Activated CD4-positive, alpha-beta memory T cell treated with anti-CD3 and anti-CD28 coated beads for 36 hours (primary cell): ENCODE data around the gene OR2Z1. TPM values are rescaled to one million over a fixed set of nuclear protein-coding genes. Genes with fewer than 3 reads are reported as not detected.
"Not testable (repeated sequence)": the region's sequence is repeated elsewhere in the genome, so short reads cannot be mapped to it uniquely, and the experiment has no call there.

Experiments
- CTCF ChIA-PET: fragments of 350-600 bp; sonication (Branson Sonifier 250); formaldehyde crosslinking; loops from one replicate; lab custom pipeline; 2021; ENCODE audit warnings: antibody characterized with exemption, inconsistent platforms; lab: Charles Lee
- POLR2A ChIA-PET: fragments of 350-600 bp; sonication (Branson Sonifier 250); formaldehyde crosslinking; loops from one replicate; lab custom pipeline; 2021; ENCODE audit warnings: antibody characterized with exemption; lab: Charles Lee
- DNase-seq: peaks from one replicate; pipeline ENCODE4 v3.0.0-alpha.2; 2020
- H3K27ac Mint-ChIP-seq: one replicate; pipeline ENCODE4 v1.8.0; 2021; ENCODE audit warnings: mixed read lengths
- H3K27me3 Mint-ChIP-seq: one replicate; pipeline ENCODE4 v1.8.0; 2021; ENCODE audit warnings: mixed read lengths
- H3K36me3 Mint-ChIP-seq: one replicate; pipeline ENCODE4 v1.8.0; 2021; ENCODE audit warnings: mixed read lengths
- H3K4me1 Mint-ChIP-seq: one replicate; pipeline ENCODE4 v1.8.0; 2021; ENCODE audit warnings: low read depth, mixed read lengths
- H3K4me3 Mint-ChIP-seq: one replicate; pipeline ENCODE4 v1.8.0; 2021; ENCODE audit warnings: mild to moderate bottlenecking, mixed read lengths
- H3K9me3 Mint-ChIP-seq: one replicate; pipeline ENCODE4 v1.8.0; 2021; ENCODE audit warnings: mixed read lengths
- intact Hi-C: fragments of 100-400 bp; cut with micrococcal nuclease; formaldehyde crosslinking; loops from one replicate; pipeline ENCODE4 v1.15.1; 2023
- total RNA-seq, 2 experiments: library from RNA; stranded (reverse); gene quantifications; one replicate each; pipeline ENCODE4 v1.2.3, GENCODE V29; 2021

Gene OR2Z1
- total RNA-seq, 2 experiments from 2014 or later: not detected

GRCh38 chr19:8705742-8706141 is 15.7 kb upstream of the OR2Z1 start:
- Mint-ChIP-seq H3K4me3 (no peak overlapping the region), H3K27me3 (no peaks in the 10 kb centered on the region), H3K36me3 (no peaks in the 10 kb centered on the region), H3K9me3 (no peaks in the 10 kb centered on the region), H3K4me1 (peaks cover 50% of the 10 kb centered on the region), H3K27ac (peak overlapping the region; percentile 44)
- ChIA-PET CTCF (no interaction called here), POLR2A (no interaction called here)
- intact Hi-C loops: no loop called here
- no peak for DNase-seq

- CTCF ChIA-PET: interaction anchor here (1.1 kb wide), 1 partner anchor 56 kb away, joined by 4 read pairs; no protein-coding TSS in a partner anchor
- H3K4me3 Mint-ChIP-seq: not testable (repeated sequence)
These were observed 11.1 kb upstream of the OR2Z1 start for GRCh38 chr19:8710337-8710736.

GRCh38 chr19:8722032-8722431 is 598 bp downstream of the OR2Z1 start:
- Mint-ChIP-seq H3K9me3 (no peaks in the 10 kb centered on the region), H3K27me3 (peaks cover 3% of the 10 kb centered on the region), H3K27ac (no peak overlapping the region), H3K4me3 (no peak overlapping the region), H3K4me1 (no peaks in the 10 kb centered on the region), H3K36me3 (no peaks in the 10 kb centered on the region)
- no peak for DNase-seq
- intact Hi-C loops: no loop called here
- POLR2A ChIA-PET: no interaction called here
- CTCF ChIA-PET: no interaction called here

More at GRCh38 chr19:8710337-8710736, 11.1 kb upstream of the OR2Z1 start:
- H3K27me3 Mint-ChIP-seq, DNase-seq, H3K36me3 Mint-ChIP-seq, H3K27ac Mint-ChIP-seq, POLR2A ChIA-PET, intact Hi-C loops: not testable (repeated sequence)
- H3K4me1 Mint-ChIP-seq: peaks cover 17% of the 10 kb centered on the region
- H3K9me3 Mint-ChIP-seq: peaks cover 12% of the 10 kb centered on the region

DNA sequence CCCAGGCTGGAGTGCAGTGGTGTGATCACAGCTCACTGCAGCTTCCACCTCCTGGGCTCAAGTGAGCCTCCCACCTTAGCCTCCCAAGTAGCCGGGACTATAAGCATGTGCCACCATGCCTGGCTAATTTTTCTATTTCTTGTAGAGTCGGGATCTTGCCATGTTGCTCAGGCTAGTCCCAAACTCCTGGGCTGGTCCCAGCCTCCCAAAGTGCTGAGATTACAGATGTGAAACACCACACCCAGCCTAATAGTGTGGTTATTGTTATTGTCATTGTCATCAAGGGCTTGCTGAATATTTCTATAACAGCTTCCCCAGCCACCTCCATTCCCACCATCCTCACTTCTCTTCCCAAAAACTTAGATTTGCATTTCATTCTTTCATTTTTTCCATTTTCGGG is 2.8 kb downstream of the OR2Z1 start:
- no peaks in the 10 kb centered on the region for H3K36me3 Mint-ChIP-seq
- no peak overlapping the region for H3K27ac Mint-ChIP-seq
- DNase-seq: no peak
- intact Hi-C loops: no loop called here
- H3K9me3 Mint-ChIP-seq: no peaks in the 10 kb centered on the region
- H3K27me3 Mint-ChIP-seq: peaks cover 3% of the 10 kb centered on the region
- ChIA-PET CTCF (no interaction called here), POLR2A (no interaction called here)
- H3K4me3 Mint-ChIP-seq: no peak overlapping the region
- H3K4me1 Mint-ChIP-seq: no peaks in the 10 kb centered on the region

DNA sequence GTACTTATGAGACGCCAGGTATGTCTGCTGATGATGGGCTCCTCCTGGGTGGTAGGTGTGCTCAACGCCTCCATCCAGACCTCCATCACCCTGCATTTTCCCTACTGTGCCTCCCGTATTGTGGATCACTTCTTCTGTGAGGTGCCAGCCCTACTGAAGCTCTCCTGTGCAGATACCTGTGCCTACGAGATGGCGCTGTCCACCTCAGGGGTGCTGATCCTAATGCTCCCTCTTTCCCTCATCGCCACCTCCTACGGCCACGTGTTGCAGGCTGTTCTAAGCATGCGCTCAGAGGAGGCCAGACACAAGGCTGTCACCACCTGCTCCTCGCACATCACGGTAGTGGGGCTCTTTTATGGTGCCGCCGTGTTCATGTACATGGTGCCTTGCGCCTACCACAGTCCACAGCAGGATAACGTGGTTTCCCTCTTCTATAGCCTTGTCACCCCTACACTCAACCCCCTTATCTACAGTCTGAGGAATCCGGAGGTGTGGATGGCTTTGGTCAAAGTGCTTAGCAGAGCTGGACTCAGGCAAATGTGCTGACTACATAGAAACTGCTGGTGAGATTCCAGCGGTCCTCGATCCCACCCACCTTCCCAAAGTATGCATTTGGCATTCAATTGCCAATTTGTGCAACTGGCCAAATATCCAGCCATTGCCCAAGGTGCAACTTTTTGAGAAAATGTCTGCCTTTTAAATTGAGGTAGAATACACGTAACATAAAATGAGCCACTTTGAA is 10.2 kb downstream of the OR2Z1 start:
- ChIA-PET POLR2A (no interaction called here), CTCF (no interaction called here)
- Mint-ChIP-seq H3K9me3 (no peaks in the 10 kb centered on the region), H3K4me3 (no peak overlapping the region), H3K36me3 (no peaks in the 10 kb centered on the region), H3K4me1 (no peaks in the 10 kb centered on the region), H3K27me3 (peaks cover 1% of the 10 kb centered on the region), H3K27ac (no peak overlapping the region)
- intact Hi-C loops: no loop called here
- peak; percentile 25 for DNase-seq

DNA sequence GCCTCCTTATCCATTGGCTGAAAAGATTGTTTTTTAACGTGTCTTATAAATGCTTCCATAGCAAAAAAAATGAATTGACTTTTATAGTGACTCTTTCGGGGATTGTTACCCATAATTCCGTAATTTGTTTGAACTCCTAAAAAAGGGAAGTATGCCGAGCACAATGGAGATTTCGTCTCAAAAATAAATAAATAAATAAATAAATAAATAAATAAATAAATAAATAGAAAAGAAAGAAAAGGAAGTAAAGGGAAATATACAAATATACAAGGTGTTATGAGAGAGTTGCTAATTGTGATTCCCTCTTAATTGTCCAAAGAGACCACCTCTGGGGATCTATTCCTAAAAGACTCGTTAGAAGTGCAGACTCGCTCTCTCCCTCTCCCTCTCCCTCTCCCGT is 16.9 kb downstream of the OR2Z1 start:
- H3K4me1 Mint-ChIP-seq: no peaks in the 10 kb centered on the region
- no peak for DNase-seq
- ChIA-PET CTCF (no interaction called here), POLR2A (no interaction called here)
- no peak overlapping the region for H3K27ac Mint-ChIP-seq
- no peak overlapping the region for H3K4me3 Mint-ChIP-seq
- H3K36me3 Mint-ChIP-seq: no peaks in the 10 kb centered on the region
- intact Hi-C loops: no loop called here
- no peaks in the 10 kb centered on the region for H3K9me3 Mint-ChIP-seq
- H3K27me3 Mint-ChIP-seq: peaks cover under 1% of the 10 kb centered on the region

GRCh38 chr19:8739291-8740065 is 18.0 kb downstream of the OR2Z1 start:
- H3K9me3 Mint-ChIP-seq, intact Hi-C loops, CTCF ChIA-PET, H3K4me3 Mint-ChIP-seq, H3K27me3 Mint-ChIP-seq, H3K27ac Mint-ChIP-seq, H3K36me3 Mint-ChIP-seq, DNase-seq, H3K4me1 Mint-ChIP-seq, POLR2A ChIA-PET: not testable (repeated sequence)

GRCh38 chr19:8767257-8767656 is 45.8 kb downstream of the OR2Z1 start:
- DNase-seq, H3K36me3 Mint-ChIP-seq, H3K4me1 Mint-ChIP-seq, POLR2A ChIA-PET, intact Hi-C loops, H3K4me3 Mint-ChIP-seq, H3K27ac Mint-ChIP-seq, H3K9me3 Mint-ChIP-seq, CTCF ChIA-PET, H3K27me3 Mint-ChIP-seq: not testable (repeated sequence)

DNA sequence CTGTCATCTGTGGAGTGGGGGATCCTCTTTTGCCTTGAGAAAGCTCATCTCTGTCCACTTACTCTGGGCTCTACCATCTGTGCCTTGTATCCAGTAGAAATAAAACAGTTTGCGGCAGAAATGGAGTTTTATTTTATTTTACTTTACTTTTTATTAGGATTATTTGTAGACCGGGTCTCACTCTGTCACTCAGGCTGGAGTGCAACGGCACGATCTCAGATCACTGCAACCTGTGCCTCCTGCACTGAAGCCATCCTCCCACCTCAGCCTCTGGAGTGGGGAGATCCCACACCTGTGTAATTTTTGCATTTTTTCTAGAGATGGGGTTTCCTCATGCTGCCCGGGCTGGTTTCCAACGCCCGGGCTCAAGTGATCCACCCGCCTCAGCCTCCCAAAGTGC is 47.8 kb downstream of the OR2Z1 start:
- intact Hi-C loops, POLR2A ChIA-PET, CTCF ChIA-PET, DNase-seq, H3K36me3 Mint-ChIP-seq, H3K4me3 Mint-ChIP-seq, H3K27me3 Mint-ChIP-seq, H3K9me3 Mint-ChIP-seq, H3K4me1 Mint-ChIP-seq, H3K27ac Mint-ChIP-seq: not testable (repeated sequence)

DNA sequence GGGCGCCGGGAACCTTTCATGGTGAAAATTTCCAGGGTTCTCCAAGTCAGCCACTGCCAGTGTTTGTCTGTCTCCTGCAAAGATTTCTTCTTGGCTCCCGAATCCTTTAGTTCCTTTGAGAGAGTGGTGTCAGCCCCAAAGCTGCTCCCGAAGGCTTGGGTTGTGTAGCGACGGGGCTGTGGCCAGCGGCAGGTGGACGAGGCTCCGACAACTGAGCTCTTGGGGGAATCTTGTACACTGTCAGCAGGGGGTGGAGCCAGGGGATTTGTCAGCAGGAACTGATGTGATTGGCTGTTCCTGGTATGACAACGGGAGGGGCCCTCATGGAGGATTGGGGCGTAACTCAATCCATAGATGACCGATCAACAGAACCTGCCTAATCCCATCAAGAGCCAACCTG is 52.2 kb downstream of the OR2Z1 start:
- DNase-seq, H3K36me3 Mint-ChIP-seq, H3K9me3 Mint-ChIP-seq, intact Hi-C loops, H3K4me3 Mint-ChIP-seq, H3K27ac Mint-ChIP-seq, POLR2A ChIA-PET, H3K4me1 Mint-ChIP-seq, H3K27me3 Mint-ChIP-seq, CTCF ChIA-PET: not testable (repeated sequence)
